SK-N-SH treated with all-trans-retinoic acid at 6 μM for 48 hours (cell line): ENCODE results near the gene CLDN11.

Experiments
- ATAC-seq: fragments of 200-7000 bp; cut with Tn5 transposase; 3 replicates; pipeline ENCODE4 v1.9.1; 2020; ENCODE audit warnings: mild to moderate bottlenecking, moderate library complexity
- ARNTL ChIP-seq: fragments of 450-650 bp; formaldehyde crosslinking; IDR thresholded peaks from 2 replicates; pipeline ENCODE4 v1.5.0; 2020; ENCODE audit warnings: low read depth, mild to moderate bottlenecking, moderate library complexity, borderline replicate concordance
- BACH2 ChIP-seq: fragments of 250-450 bp; sonication (Bioruptor Pico); IDR thresholded peaks from 2 replicates; pipeline ENCODE4 v1.9.0; 2021; ENCODE audit warnings: mild to moderate bottlenecking, borderline replicate concordance
- CREB5 ChIP-seq: fragments of 250-450 bp; sonication (Bioruptor Pico); IDR thresholded peaks from 2 replicates; pipeline ENCODE4 v1.5.1; 2020; ENCODE audit warnings: low read depth, mild to moderate bottlenecking, moderate library complexity
- CSDC2 ChIP-seq: fragments of 250-450 bp; sonication (Bioruptor Pico); IDR thresholded peaks from 2 replicates; pipeline ENCODE4 v1.5.0; 2020; ENCODE audit warnings: mild to moderate bottlenecking, moderate library complexity
- ESRRG ChIP-seq: fragments of 250-450 bp; sonication (Bioruptor Pico); IDR thresholded peaks from 2 replicates; pipeline ENCODE4 v1.6.1; 2021; ENCODE audit warnings: mild to moderate bottlenecking
- GLIS3 ChIP-seq: fragments of 250-450 bp; sonication (Bioruptor Pico); IDR thresholded peaks from 2 replicates; pipeline ENCODE4 v1.5.0; 2020; ENCODE audit warnings: mild to moderate bottlenecking, moderate library complexity
- ISL1 ChIP-seq: fragments of 250-450 bp; sonication (Bioruptor Pico); IDR thresholded peaks from 2 replicates; pipeline ENCODE4 v2.1.2; 2022; ENCODE audit warnings: mild to moderate bottlenecking, moderate library complexity
- OSR1 ChIP-seq: fragments of 250-450 bp; sonication (Bioruptor Pico); IDR thresholded peaks from 2 replicates; pipeline ENCODE4 v1.8.0; 2022; ENCODE audit warnings: moderate library complexity, mild to moderate bottlenecking, inconsistent platforms
- PATZ1 ChIP-seq: fragments of 250-450 bp; sonication (Bioruptor Pico); IDR thresholded peaks from 2 replicates; pipeline ENCODE4 v1.8.0; 2020; ENCODE audit warnings: mild to moderate bottlenecking, moderate library complexity, borderline replicate concordance
- POU6F1 ChIP-seq: fragments of 250-450 bp; sonication (Bioruptor Pico); IDR thresholded peaks from 2 replicates; pipeline ENCODE4 v1.8.0; 2021; ENCODE audit warnings: low read depth, mild to moderate bottlenecking, moderate library complexity, borderline replicate concordance
- PPARA ChIP-seq: fragments of 250-450 bp; sonication (Bioruptor Pico); IDR thresholded peaks from 2 replicates; pipeline ENCODE4 v1.5.0; 2020; ENCODE audit warnings: mild to moderate bottlenecking, borderline replicate concordance
- RARB ChIP-seq: fragments of 250-450 bp; sonication (Bioruptor Pico); IDR thresholded peaks from 2 replicates; pipeline ENCODE4 v1.8.0; 2021; ENCODE audit warnings: mild to moderate bottlenecking, moderate library complexity
- SNAI2 ChIP-seq: fragments of 250-450 bp; sonication (Bioruptor Pico); IDR thresholded peaks from 2 replicates; pipeline ENCODE4 v1.5.0; 2020; ENCODE audit warnings: mild to moderate bottlenecking, moderate library complexity
- TCF4 ChIP-seq: fragments of 250-450 bp; sonication (Bioruptor Pico); IDR thresholded peaks from 2 replicates; pipeline ENCODE4 v1.8.0; 2021; ENCODE audit warnings: mild to moderate bottlenecking, moderate library complexity, borderline replicate concordance
- TSHZ2 ChIP-seq: fragments of 250-450 bp; sonication (Bioruptor Pico); IDR thresholded peaks from 2 replicates; pipeline ENCODE4 v1.5.0; 2020; ENCODE audit warnings: mild to moderate bottlenecking, moderate library complexity
- ZC3H10 ChIP-seq: fragments of 250-450 bp; sonication (Bioruptor Pico); IDR thresholded peaks from 2 replicates; pipeline ENCODE4 v1.5.1; 2021; ENCODE audit warnings: mild to moderate bottlenecking, moderate library complexity
- ZFP30 ChIP-seq: fragments of 450-650 bp; formaldehyde crosslinking; IDR thresholded peaks from 2 replicates; pipeline ENCODE4 v1.5.0; 2022; ENCODE audit warnings: mild to moderate bottlenecking, moderate library complexity
- ZNF565 ChIP-seq: fragments of 450-650 bp; formaldehyde crosslinking; conservative IDR thresholded peaks from 2 replicates; pipeline ENCODE4 v1.5.0; 2020; ENCODE audit warnings: low read depth, mild to moderate bottlenecking, moderate library complexity
- ZNF70 ChIP-seq: fragments of 450-650 bp; formaldehyde crosslinking; IDR thresholded peaks from 2 replicates; pipeline ENCODE4 v1.5.0; 2020; ENCODE audit warnings: mild to moderate bottlenecking, moderate library complexity
- ZNF8 ChIP-seq: fragments of 450-650 bp; formaldehyde crosslinking; IDR thresholded peaks from 2 replicates; pipeline ENCODE4 v1.5.0; 2020; ENCODE audit warnings: mild to moderate bottlenecking, moderate library complexity

Gene CLDN11

GRCh38 chr3:170467007-170467406 lies 48.3 kb downstream of the CLDN11 start (continued):
- TF ChIP-seq POU6F1 (CRISPR knock-in tag) (no peak), PPARA (CRISPR knock-in tag) (no peak), CSDC2 (CRISPR knock-in tag) (no peak), ZNF70 (CRISPR knock-in tag) (no peak), ZFP30 (no peak), GLIS3 (no peak), TSHZ2 (CRISPR knock-in tag) (no peak)

GRCh38 chr3:170467571-170468147 lies 49.0 kb downstream of the CLDN11 start:
- no peak for ATAC-seq
- TF ChIP-seq ZNF565 (CRISPR knock-in tag) (no peak), ZC3H10 (CRISPR knock-in tag) (no peak), ZNF70 (CRISPR knock-in tag) (no peak), ZFP30 (no peak), TSHZ2 (CRISPR knock-in tag) (no peak), ARNTL (CRISPR knock-in tag) (no peak), GLIS3 (no peak), SNAI2 (CRISPR knock-in tag) (no peak), RARB (CRISPR knock-in tag) (no peak), CREB5 (CRISPR knock-in tag) (no peak), ZNF8 (no peak), PATZ1 (CRISPR knock-in tag) (no peak), TCF4 (CRISPR knock-in tag) (no peak), BACH2 (no peak), PPARA (CRISPR knock-in tag) (no peak), OSR1 (CRISPR knock-in tag) (no peak), ESRRG (CRISPR knock-in tag) (no peak), ISL1 (CRISPR knock-in tag) (no peak)
